K562 (cell line): Measurements from ENCODE around the gene RAP1GAP2. TPM values are rescaled to one million over a fixed set of nuclear protein-coding genes. Genes with fewer than 3 reads are reported as not detected.

Experiments used
- ATAC-seq: fragments of 200-7000 bp; cut with Tn5 transposase; 3 replicates; pipeline ENCODE4 v1.9.1; 2020; ENCODE audit warnings: moderate library complexity
- BruUV-seq: library from RNA; stranded (reverse); fragments of 400-500 nt; replicated peaks from 2 replicates; lab custom pipeline; 2021; lab: Mats Ljungman, UMichigan
- CTCF ChIA-PET: fragments of 300-600 bp; formaldehyde crosslinking; extraction: SDS; loops from one replicate; lab custom pipeline; 2021; ENCODE audit warnings: low intra/inter-chr PET ratio; lab: Yijun Ruan, JAX
- POLR2A ChIA-PET: fragments of 300-600, 350-650 bp; sonication (Branson Sonifier 250); formaldehyde crosslinking; extraction: SDS; loops from one replicate; lab custom pipeline; 2021; ENCODE audit warnings: antibody characterized with exemption, inconsistent platforms; lab: Yijun Ruan, JAX
- DNase-seq, 4 experiments: peaks; one replicate each; pipeline versions ENCODE4 v3.0.0 to v3.0.0-alpha.2; 2011 to 2018; ENCODE audit warnings: low spot score in 3 of 4, mixed read lengths in 3 of 4; ENCODE audit errors: extremely low read depth in 1 of 4
- FAIRE-seq: peaks from 2 replicates; lab custom pipeline; 2011; peaks lifted over from hg19 to GRCh38; lab: Jason Lieb, UNC
- H2AFZ ChIP-seq: 2 replicates; pipeline ENCODE4 v1.6.0; 2011; ENCODE audit warnings: low read depth, low read length, control low read depth, inconsistent platforms
- H3K27ac ChIP-seq: fragments of 200-600 bp; 3 replicates; pipeline ENCODE4 v1.8.0; 2011; ENCODE audit warnings: low read depth, mild to moderate bottlenecking, control low read depth, inconsistent platforms, low read length, moderate library complexity, mixed read lengths; ENCODE audit errors: extremely low read depth
- H3K27me3 ChIP-seq, 2 experiments: fragments of 300-600 bp in 1 of 2; 2 replicates in 1 of 2; 3 replicates in 1 of 2; pipeline versions ENCODE4 v1.6.0 to v1.8.0; 2011; ENCODE audit warnings: inconsistent platforms in 2 of 2, low read length in 2 of 2, mild to moderate bottlenecking in 1 of 2, mixed read lengths in 1 of 2, moderate library complexity in 1 of 2; ENCODE audit not compliant: control insufficient read depth in 2 of 2, insufficient read depth in 2 of 2
- H3K36me3 ChIP-seq: fragments of 300-600 bp; 3 replicates; pipeline ENCODE4 v1.8.0; 2011; ENCODE audit warnings: mild to moderate bottlenecking, low read length, inconsistent platforms; ENCODE audit not compliant: control insufficient read depth, insufficient read depth
- H3K4me1 ChIP-seq, 2 experiments: fragments of 200-600 bp in 1 of 2; replicated peaks in 1 of 2; 2 replicates in 1 of 2; 3 replicates in 1 of 2; pipeline versions ENCODE4 v1.5.1 to v1.8.0; 2011; ENCODE audit warnings: inconsistent platforms in 2 of 2, low read length in 2 of 2, mild to moderate bottlenecking in 1 of 2, mixed read lengths in 1 of 2, moderate library complexity in 1 of 2; ENCODE audit not compliant: control insufficient read depth in 2 of 2, insufficient read depth in 2 of 2
- H3K4me2 ChIP-seq: 2 replicates; pipeline ENCODE4 v1.6.1; 2011; ENCODE audit warnings: low read length, control low read depth, inconsistent platforms, mixed read lengths; ENCODE audit not compliant: insufficient read depth
- H3K4me3 ChIP-seq: fragments of 200-600 bp; sonication (generic), shearing (Covaris generic); 2 replicates; pipeline ENCODE4 v1.5.1; 2016; ENCODE audit warnings: control low read depth, inconsistent platforms
- H3K79me2 ChIP-seq: fragments of 200-600 bp; 3 replicates; pipeline ENCODE4 v1.8.0; 2011; ENCODE audit warnings: low read length, inconsistent platforms; ENCODE audit not compliant: control insufficient read depth, insufficient read depth
- H3K9ac ChIP-seq, 2 experiments: 2 replicates each; pipeline versions ENCODE4 v1.6.0 to v1.6.1; 2011; ENCODE audit warnings: low read depth in 2 of 2, low read length in 2 of 2, control low read depth in 1 of 2, inconsistent platforms in 1 of 2, mild to moderate bottlenecking in 1 of 2, mixed read lengths in 1 of 2; ENCODE audit not compliant: insufficient read depth in 1 of 2
- H3K9me1 ChIP-seq: one replicate; pipeline ENCODE4 v1.6.0; 2011; ENCODE audit warnings: inconsistent platforms, mild to moderate bottlenecking, low read length, moderate library complexity; ENCODE audit not compliant: control insufficient read depth, insufficient read depth
- H3K9me3 ChIP-seq: replicated peaks from 2 replicates; pipeline ENCODE4 v1.5.1; 2011; ENCODE audit warnings: low read depth, low read length, inconsistent platforms; ENCODE audit not compliant: control insufficient read depth, insufficient read depth
- H4K20me1 ChIP-seq: replicated peaks from 2 replicates; pipeline ENCODE4 v1.6.1; 2011; ENCODE audit warnings: low read length, inconsistent platforms, mixed read lengths; ENCODE audit not compliant: control insufficient read depth, insufficient read depth
- ASH1L ChIP-seq: fragments of 450-650 bp; IDR thresholded peaks from 2 replicates; pipeline ENCODE4 v1.6.1; 2018; ENCODE audit warnings: borderline replicate concordance, mild to moderate bottlenecking, low read depth; ENCODE audit not compliant: partially characterized antibody
- CBFA2T2 ChIP-seq: fragments of 450-650 bp; conservative IDR thresholded peaks from 2 replicates; pipeline ENCODE4 v1.6.1; 2017; ENCODE audit warnings: mild to moderate bottlenecking
- HDAC1 ChIP-seq, 2 experiments: fragments of 450-650 bp; IDR thresholded peaks; 2 replicates each; pipeline ENCODE4 v1.6.1; 2016 to 2017; ENCODE audit warnings: inconsistent platforms in 1 of 2, mild to moderate bottlenecking in 1 of 2, moderate library complexity in 1 of 2
- HDAC3 ChIP-seq: fragments of 450-650 bp; IDR thresholded peaks from 2 replicates; pipeline ENCODE4 v1.6.1; 2018; ENCODE audit warnings: borderline replicate concordance, mild to moderate bottlenecking, moderate library complexity; ENCODE audit not compliant: partially characterized antibody
- KAT8 ChIP-seq: fragments of 450-650 bp; IDR thresholded peaks from 2 replicates; pipeline ENCODE4 v1.6.1; 2016; ENCODE audit warnings: low read depth, mild to moderate bottlenecking
- SREBF2 ChIP-seq: sonication (generic); formaldehyde crosslinking; IDR thresholded peaks from 2 replicates; pipeline ENCODE4 v1.4.0; 2020; ENCODE audit warnings: mild to moderate bottlenecking, missing genetic modification reagents
- ZNF589 ChIP-seq: fragments of 200-800 bp; sonication (Bioruptor generic); IDR thresholded peaks from 2 replicates; pipeline ENCODE4 v1.6.1; 2016; ENCODE audit warnings: low read depth, missing genetic modification characterization, missing compliant biosample characterization
- ZNF668 ChIP-seq: fragments of 250-450 bp; sonication (Bioruptor Pico); IDR thresholded peaks from 2 replicates; pipeline ENCODE4 v1.8.0; 2022; ENCODE audit warnings: mild to moderate bottlenecking, inconsistent platforms
- ZNF830 ChIP-seq: fragments of 250-450 bp; sonication (Bioruptor Pico); IDR thresholded peaks from 2 replicates; pipeline ENCODE4 v1.5.0; 2021; ENCODE audit warnings: mild to moderate bottlenecking
- WGBS: fragments of 100-300 bp; shearing (Covaris generic); methylation state at CpG from one replicate; pipeline ENCODE4 v1.1.6; 2016; ENCODE audit warnings: low coverage, mixed read lengths; ENCODE audit not compliant: insufficient coverage; ENCODE audit errors: missing lambda C conversion rate; 5-methylcytosine and 5-hydroxymethylcytosine counted together
- in situ Hi-C: fragments of 300-500 bp; cut with MboI; formaldehyde crosslinking; loops from 4 replicates; pipeline ENCODE4 v1.15.0; 2018; ENCODE audit warnings: inconsistent platforms, mixed read lengths
- intact Hi-C: fragments of 100-400 bp; cut with micrococcal nuclease; formaldehyde crosslinking; loops from 2 replicates; pipeline ENCODE4 v1.14.2; 2022
- polyA plus RNA-seq, 8 experiments: library from polyadenylated mRNA; depleted of rRNA in 4 of 8; stranded (reverse) in 5 of 8; unstranded in 3 of 8; fragments of >200 nt; fragmentation: Nextera tagmentation in 2 of 8; fragmentation: Illumina TruSeq in 1 of 8; extraction: Ambion mirVana in 2 of 8; extraction: Trizol in 1 of 8; gene quantifications; 2 replicates each; pipeline versions ENCODE4 v1.2.1 to v1.2.3, GENCODE V29; 2011 to 2014; ENCODE audit warnings: inconsistent platforms in 1 of 8, missing spikeins in 1 of 8
- total RNA-seq, 7 experiments: library from RNA; depleted of rRNA in 6 of 7; stranded (reverse); fragments of >200 nt in 6 of 7; fragmentation: Illumina TruSeq in 2 of 7; extraction: Trizol in 2 of 7; gene quantifications; 2 replicates each; pipeline versions ENCODE4 v1.2.1 to v1.2.3, GENCODE V29; 2011 to 2021; ENCODE audit warnings: low replicate concordance in 1 of 7
- TF ChIP-seq, protein P1 (sequence below), 2 experiments: fragments of 450-650 bp in 1 of 2; IDR thresholded peaks; 2 replicates each; pipeline ENCODE4 v1.6.1; 2011 to 2017; ENCODE audit warnings: low read depth in 2 of 2, antibody characterized with exemption in 1 of 2, borderline replicate concordance in 1 of 2, low read length in 1 of 2, mild to moderate bottlenecking in 1 of 2, mixed read lengths in 1 of 2; ENCODE audit not compliant: control insufficient read depth in 1 of 2
- TF ChIP-seq, protein P2 (sequence below), 2 experiments: fragments of 450-650 bp in 1 of 2; sonication (generic) in 1 of 2; formaldehyde crosslinking in 1 of 2; IDR thresholded peaks in 1 of 2; conservative IDR thresholded peaks in 1 of 2; 2 replicates each; pipeline versions ENCODE4 v1.6.1 to v1.8.1; 2016 to 2023; ENCODE audit warnings: mild to moderate bottlenecking in 2 of 2, moderate library complexity in 2 of 2, inconsistent platforms in 1 of 2, missing genetic modification reagents in 1 of 2

The RAP1GAP2 gene
- total and polyA plus RNA-seq, 9 of the 15 experiments (the other 6 are each of a cell fraction or from before 2014, with no cell fraction given) = 0.01 to 1.3 (median 0.42) TPM; not detected in 1

- TF ChIP-seq ZNF830 (CRISPR knock-in tag) = no peak
- TF ChIP-seq CBFA2T2 = no peak
- no peak for TF ChIP-seq HDAC3
- TF ChIP-seq KAT8 = no peak
- TF ChIP-seq, protein P1, sequence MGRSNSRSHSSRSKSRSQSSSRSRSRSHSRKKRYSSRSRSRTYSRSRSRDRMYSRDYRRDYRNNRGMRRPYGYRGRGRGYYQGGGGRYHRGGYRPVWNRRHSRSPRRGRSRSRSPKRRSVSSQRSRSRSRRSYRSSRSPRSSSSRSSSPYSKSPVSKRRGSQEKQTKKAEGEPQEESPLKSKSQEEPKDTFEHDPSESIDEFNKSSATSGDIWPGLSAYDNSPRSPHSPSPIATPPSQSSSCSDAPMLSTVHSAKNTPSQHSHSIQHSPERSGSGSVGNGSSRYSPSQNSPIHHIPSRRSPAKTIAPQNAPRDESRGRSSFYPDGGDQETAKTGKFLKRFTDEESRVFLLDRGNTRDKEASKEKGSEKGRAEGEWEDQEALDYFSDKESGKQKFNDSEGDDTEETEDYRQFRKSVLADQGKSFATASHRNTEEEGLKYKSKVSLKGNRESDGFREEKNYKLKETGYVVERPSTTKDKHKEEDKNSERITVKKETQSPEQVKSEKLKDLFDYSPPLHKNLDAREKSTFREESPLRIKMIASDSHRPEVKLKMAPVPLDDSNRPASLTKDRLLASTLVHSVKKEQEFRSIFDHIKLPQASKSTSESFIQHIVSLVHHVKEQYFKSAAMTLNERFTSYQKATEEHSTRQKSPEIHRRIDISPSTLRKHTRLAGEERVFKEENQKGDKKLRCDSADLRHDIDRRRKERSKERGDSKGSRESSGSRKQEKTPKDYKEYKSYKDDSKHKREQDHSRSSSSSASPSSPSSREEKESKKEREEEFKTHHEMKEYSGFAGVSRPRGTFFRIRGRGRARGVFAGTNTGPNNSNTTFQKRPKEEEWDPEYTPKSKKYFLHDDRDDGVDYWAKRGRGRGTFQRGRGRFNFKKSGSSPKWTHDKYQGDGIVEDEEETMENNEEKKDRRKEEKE (IDR thresholded peaks at IDR 0.05; ENCODE audit: borderline replicate concordance in 1 of 2, control insufficient read depth in 1 of 2, low read depth in 2 of 2, low read length in 1 of 2) = no peak
- TF ChIP-seq ZNF589 (CRISPR knock-in tag) = no peak
- TF ChIP-seq, protein P2, sequence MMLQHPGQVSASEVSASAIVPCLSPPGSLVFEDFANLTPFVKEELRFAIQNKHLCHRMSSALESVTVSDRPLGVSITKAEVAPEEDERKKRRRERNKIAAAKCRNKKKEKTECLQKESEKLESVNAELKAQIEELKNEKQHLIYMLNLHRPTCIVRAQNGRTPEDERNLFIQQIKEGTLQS (IDR thresholded peaks at IDR 0.05) = no peak
- TF ChIP-seq, protein P2 (CRISPR knock-in tag; conservative IDR thresholded peaks at IDR 0.05) = no peak
- TF ChIP-seq ASH1L = no peak
- TF ChIP-seq HDAC1 (IDR thresholded peaks at IDR 0.05) = no peak
- TF ChIP-seq ZNF668 (CRISPR knock-in tag) = no peak
- TF ChIP-seq SREBF2 (CRISPR knock-in tag) = no peak
- DNase-seq = no peak
- Histone ChIP-seq H3K9ac (no peak overlapping the region), H3K9me1 (no peaks in the 10 kb centered on the region), H2AFZ (no peak overlapping the region), H3K4me1 (peaks cover 0 to 24% of the 10 kb centered on the region in 2 experiments; a peak in 2 of 5 replicates), H3K27ac (no peak overlapping the region), H3K36me3 (no peaks in the 10 kb centered on the region), H3K4me3 (no peak overlapping the region), H3K79me2 (no peaks in the 10 kb centered on the region), H3K4me2 (no peak overlapping the region), H3K27me3 (peaks cover 5 to 19% of the 10 kb centered on the region in 2 experiments; a peak in 3 of 5 replicates), H3K9me3 (no peaks in the 10 kb centered on the region), H4K20me1 (no peaks in the 10 kb centered on the region; the same call in 1 of the 2 replicates)
- ChIA-PET POLR2A (interaction anchor here (0.7 kb wide), 1 partner anchor 12 kb away, joined by 3 read pairs; no protein-coding TSS in a partner anchor), CTCF (no interaction called here)
- 0% methylated on average over 2 of the region's 2 CpGs for WGBS
- in situ Hi-C loops = no loop called here
- ATAC-seq = no peak
- no peak for FAIRE-seq
- intact Hi-C loops = no loop called here
- BruUV-seq = no TSS peak
These were observed 44.7 kb upstream of the RAP1GAP2 start for GRCh38 chr17:2751491-2751890.
